Posterior cingulate gyrus (tissue), 11 donors: ENCODE data around the gene SLC26A6.

Source experiments
- DNase-seq, 10 donors: peaks; one replicate each; pipeline versions ENCODE4 v3.0.0 to v3.0.0-alpha.2; 2020 to 2021; ENCODE audit warnings: mixed read lengths in 3 of 10
- intact Hi-C: fragments of 100-400 bp; cut with DNase I; formaldehyde crosslinking; loops from one replicate; pipeline ENCODE4 v1.15.1; 2023

The SLC26A6 gene

DNA sequence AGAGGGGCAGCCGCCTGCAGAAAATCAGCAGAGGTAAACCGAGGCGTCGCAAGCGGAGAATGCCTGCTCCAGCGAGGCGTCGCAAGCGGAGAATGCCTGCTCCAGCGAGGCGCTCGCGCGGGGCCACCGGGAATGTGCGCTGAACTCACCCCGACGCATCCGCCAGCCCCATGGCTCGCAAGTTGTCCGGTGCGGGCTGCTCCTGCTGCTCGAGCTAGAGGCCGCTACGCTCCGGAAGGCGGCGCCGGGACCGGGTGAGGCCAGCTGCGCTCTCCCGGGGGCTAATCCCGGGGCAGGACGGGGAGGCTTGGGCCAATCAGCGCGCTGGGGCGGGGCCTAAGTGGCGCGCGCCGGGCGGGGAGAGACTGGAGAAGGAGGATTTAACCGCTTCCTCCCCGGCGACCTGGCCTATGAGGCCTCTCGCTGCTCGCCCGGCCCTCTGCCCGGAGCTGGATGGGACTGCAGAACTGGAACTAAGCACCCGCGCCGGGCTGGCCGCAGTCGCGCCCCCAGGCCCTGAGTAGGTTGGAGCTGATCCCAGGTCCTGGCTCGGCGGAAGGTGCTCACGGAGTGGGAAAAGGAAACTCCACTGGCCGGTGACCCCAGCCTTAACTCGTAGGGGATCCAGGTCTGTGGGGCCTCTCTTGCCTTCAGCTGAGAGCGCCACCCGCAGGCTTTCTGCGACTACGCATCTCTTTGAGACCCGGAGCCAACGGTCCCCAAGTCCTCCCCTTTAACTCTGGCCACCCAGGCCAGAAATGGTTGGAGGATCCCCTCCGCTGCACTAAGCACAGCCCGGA lies at the start of gene SLC26A6:
Gene SLC26A6, minus strand, starts transcription at position 240 of the 800 bp plus-strand sequence. Its CDS starts 68 bp downstream, at position 172.
- intact Hi-C loops = loop anchor here (2.0 kb wide), 1 partner anchor 27 kb away; the partner anchor contains the start of gene UQCRC1

DNA sequence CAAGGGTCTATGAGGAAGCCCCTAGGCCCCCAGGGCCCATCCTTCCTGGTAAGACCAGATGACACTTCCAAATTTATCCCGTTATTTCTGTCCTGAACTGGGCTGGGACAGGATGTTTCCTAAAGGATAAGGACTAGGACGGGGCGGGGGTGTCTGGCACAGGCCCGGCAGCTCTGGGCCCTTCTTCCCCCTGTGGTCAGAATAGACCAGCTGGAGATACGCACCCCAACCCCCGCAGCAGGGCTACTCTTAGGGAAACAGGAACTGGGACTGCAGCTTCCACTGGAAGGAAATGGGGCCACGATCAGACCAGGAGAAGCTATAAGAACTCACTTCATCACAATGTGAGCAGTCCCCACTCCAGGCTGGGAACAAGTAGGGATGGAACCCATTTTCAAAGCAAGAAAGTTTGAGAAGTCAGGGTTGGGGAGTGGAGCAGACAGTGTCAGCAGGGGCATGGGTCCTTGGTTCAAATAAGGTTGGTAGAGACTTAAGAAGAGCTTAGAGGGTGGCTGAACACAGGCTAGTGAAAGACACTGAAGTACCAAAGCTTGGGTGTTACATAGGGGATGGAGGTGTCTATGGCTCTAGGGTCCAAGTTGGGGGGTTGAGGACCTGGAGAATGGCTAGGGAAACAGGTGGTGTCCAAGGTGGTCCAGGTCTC lies 49.4 kb upstream of the SLC26A6 start:
- intact Hi-C loops = loop anchor here (2.0 kb wide), 1 partner anchor 56 kb away; no protein-coding TSS in a partner anchor
- DNase-seq = peak in 2 of 10 donors; percentile 79 to 82

More for the DNA sequence above, at the start of gene SLC26A6:
- peak; percentile 95 to 100 (median 98) for DNase-seq

DNA sequence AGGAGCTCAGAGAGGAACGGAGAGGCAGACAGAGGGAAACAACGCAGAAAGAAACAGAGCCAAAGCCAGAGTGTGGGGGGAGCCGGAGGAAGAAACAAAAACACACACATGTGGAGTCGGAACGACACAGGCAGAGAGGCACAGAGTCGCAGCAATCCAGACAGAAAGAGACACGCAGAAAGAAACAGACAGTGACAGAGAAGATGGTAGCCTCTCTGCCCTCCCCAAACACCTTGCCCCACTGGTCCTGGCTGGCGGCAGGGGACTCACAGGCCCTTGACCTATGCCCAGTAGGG lies 48.7 kb upstream of the SLC26A6 start:
- DNase-seq = peak in 1 of 10 donors; percentile 30
- intact Hi-C loops = loop anchor here (2.0 kb wide), 1 partner anchor 57 kb away; no protein-coding TSS in a partner anchor

GRCh38 chr3:48682786-48683185 lies 47.5 kb upstream of the SLC26A6 start:
- peak in 2 of 10 donors; percentile 61 to 64 for DNase-seq
- intact Hi-C loops = no loop called here

DNA sequence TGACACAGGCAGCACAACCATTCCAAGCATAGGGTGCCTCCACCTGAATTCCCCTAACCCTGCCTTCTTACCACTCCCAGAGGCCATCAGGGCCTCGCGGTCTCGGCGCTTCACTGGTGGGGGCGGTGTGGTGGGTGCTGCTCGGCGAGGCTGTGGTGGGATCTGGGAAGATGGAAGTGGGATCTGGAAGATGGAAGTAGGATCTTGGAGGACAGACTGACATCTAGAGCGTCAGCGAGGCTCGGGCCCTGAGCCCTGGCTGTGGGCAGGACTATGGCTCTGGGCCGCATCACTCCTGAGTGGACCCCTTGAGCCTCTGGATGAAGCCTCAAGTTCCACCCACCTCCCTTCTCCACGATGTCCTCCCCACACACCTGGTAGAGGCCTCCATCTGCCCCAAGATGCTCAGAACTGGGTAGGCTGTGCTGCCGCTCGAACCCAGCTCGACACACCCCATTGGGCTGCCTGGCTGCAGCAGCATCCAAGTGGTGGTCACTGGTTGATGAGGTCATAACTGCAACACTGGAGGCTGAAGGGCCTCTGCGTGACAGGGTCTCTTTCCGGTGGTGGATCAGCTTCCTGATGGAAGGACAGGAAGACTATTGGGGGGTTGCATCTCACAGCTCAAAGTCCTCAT lies 46.8 kb upstream of the SLC26A6 start:
- intact Hi-C loops = no loop called here

GRCh38 chr3:48681541-48681880 lies 46.2 kb upstream of the SLC26A6 start:
- DNase-seq = peak in 1 of 10 donors; percentile 21
- intact Hi-C loops = no loop called here

More for the DNA sequence above, 46.8 kb upstream of the SLC26A6 start:
- peak in 2 of 10 donors; percentile 57 to 63 for DNase-seq

- peak in 3 of 10 donors; percentile 67 to 84 (median 72) for DNase-seq
- intact Hi-C loops = no loop called here
These were observed 45.7 kb upstream of the SLC26A6 start for GRCh38 chr3:48680811-48681540.

DNA sequence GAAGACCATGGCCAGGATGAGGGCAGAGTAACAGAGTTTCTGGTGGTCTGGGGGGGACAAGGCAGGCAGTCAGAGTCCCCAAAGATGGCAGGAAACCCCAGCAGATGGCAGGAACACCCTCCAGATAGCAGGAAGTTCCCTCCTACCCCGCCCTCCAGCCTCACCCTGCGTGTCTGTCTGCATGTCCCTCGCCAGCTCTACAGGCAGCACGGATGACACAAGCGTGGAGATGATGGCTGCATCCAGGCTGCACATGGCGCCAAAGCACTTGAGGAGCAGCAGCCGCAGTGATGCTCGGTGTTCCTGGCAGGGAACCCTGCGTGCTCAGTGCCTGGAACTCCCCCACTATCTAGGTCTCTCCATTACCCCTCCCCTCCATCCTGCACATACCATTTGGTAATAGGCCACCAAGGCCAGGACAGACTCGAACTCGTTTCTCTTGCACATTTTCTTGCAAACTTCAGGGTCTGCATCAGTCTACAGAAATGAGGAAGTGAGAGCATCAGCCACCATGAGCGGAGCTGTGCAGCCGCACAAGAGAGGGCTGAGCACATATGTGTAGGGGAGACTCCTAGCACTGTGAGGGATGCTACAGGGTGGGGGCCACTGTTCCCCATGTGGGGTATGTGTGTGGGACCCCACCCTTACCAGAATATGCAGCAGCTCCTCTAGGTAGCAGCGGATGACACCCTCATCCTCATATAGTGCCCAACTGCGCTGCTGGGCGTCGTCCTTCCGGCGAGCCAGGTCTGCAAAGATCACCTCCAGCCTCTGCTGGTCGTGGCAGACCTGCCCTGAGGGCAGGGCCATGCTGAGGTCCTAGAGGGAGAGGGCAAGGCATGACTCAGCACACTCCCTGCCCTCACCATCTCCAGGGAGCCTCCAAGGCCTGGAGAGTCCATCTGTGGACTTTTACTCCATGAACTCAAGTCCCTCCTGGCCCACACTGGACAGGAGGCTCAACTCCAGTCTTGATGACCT lies 44.4 kb upstream of the SLC26A6 start:
- intact Hi-C loops = no loop called here
- DNase-seq = peak in 3 of 10 donors; percentile 37 to 75 (median 66)

- intact Hi-C loops = no loop called here
- peak in 3 of 10 donors; percentile 26 to 78 (median 35) for DNase-seq
These were observed 43.5 kb upstream of the SLC26A6 start for GRCh38 chr3:48678566-48679380.

- intact Hi-C loops = no loop called here
- DNase-seq = peak in 3 of 10 donors; percentile 5 to 52 (median 16)
These were observed 42.8 kb upstream of the SLC26A6 start for GRCh38 chr3:48678056-48678455.

DNA sequence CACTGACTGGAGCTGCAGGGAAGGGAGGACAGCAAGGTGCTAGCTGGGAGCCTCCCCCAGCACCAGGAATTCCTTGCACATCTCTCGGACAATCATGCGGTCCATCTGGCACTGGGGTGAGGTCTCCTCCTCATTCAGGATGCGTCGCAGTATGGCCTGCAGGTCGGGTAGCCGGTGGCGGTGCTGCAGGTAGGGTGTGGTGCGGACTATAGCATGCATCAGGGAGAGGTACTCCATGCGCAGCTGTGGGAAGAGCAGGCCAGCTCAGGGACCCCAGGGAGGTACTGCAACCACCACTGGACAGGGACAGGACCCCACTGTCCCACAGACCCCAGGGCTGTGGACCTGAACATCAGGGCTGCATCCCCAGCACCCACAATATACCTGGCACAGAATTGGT lies 39.2 kb upstream of the SLC26A6 start:
- intact Hi-C loops = no loop called here
- peak in 2 of 10 donors; percentile 37 to 55 for DNase-seq

DNA sequence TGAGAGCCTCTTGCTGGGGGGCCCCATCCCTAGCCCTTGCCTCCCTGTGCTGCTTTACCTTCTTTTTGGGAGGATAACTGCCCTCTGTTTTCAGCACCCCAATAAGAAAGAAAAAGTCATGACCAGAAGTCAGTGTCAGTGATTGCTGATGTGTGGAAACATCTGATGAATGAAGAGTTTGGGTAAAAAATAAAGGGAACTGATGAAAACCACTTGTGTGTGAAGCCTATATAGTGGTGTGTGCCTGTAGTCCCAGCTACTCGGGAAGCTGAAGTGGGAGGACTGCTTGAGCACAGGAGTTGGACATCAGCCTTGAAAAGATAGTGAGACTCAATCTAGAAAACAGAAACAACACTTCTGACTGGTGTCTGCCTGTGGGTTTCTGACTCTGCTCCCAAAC lies 37.3 kb upstream of the SLC26A6 start:
- DNase-seq = peak in 2 of 10 donors; percentile 25 to 49

DNA sequence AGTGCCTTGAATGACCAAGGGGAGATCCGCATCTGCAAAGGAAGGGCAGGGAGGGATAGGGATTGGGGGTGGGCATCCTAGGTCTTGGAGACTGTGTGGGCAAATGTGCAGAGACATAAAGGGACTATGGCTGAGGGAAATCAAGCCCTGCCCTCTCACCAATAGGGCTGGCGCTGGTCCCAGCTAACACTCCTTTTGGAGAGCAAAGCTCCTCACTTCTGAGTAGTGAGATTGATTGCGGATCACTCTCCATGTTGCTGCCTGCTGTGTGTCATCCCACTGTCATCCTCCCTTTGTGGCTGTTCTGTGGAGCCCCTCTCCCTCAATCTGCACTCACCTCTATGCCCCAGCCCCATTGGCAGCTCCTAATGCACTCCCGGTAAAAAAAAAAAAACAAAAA lies 29.7 kb upstream of the SLC26A6 start:
- intact Hi-C loops = no loop called here

More for the DNA sequence above, 37.3 kb upstream of the SLC26A6 start:
- intact Hi-C loops = no loop called here

GRCh38 chr3:48664313-48664644 lies 29.0 kb upstream of the SLC26A6 start:
- DNase-seq = no peak
- intact Hi-C loops = no loop called here

More for the DNA sequence above, 29.7 kb upstream of the SLC26A6 start:
- no peak for DNase-seq

- intact Hi-C loops = no loop called here
- peak; percentile 94 to 100 (median 97) for DNase-seq
These were observed 28.4 kb upstream of the SLC26A6 start for GRCh38 chr3:48663489-48664312.

GRCh38 chr3:48662753-48663488 lies 27.7 kb upstream of the SLC26A6 start, which contains the start of gene CELSR3:
TSS of gene CELSR3 (minus strand) at chr3:48662886. CDS start at chr3:48662634, 252 bp downstream.
- peak; percentile 79 to 98 (median 90) for DNase-seq
- intact Hi-C loops = no loop called here
